AG04450 (cell line): ENCODE results near the gene FGD4. TPM values are rescaled to one million over a fixed set of nuclear protein-coding genes. Genes with fewer than 3 reads are reported as not detected.

Source experiments
- CTCF ChIA-PET: fragments of 300-600, 350-600 bp; formaldehyde crosslinking; extraction: SDS; loops from one replicate; lab custom pipeline; 2022; ENCODE audit warnings: antibody characterized with exemption, inconsistent platforms; lab: Charles Lee
- POLR2A ChIA-PET: fragments of 350-600 bp; formaldehyde crosslinking; extraction: SDS; loops from one replicate; lab custom pipeline; 2021; ENCODE audit warnings: antibody characterized with exemption, inconsistent platforms; lab: Yijun Ruan, JAX
- DNase-seq: peaks from one replicate; pipeline ENCODE4 v3.0.0-alpha.2; 2011; ENCODE audit warnings: low read depth, low spot score
- H3K27ac ChIP-seq: one replicate; pipeline ENCODE4 v1.5.1; 2012; ENCODE audit warnings: low read depth, low read length, control low read depth
- H3K27me3 ChIP-seq: one replicate; pipeline ENCODE4 v1.6.0; 2012; ENCODE audit warnings: low read length; ENCODE audit not compliant: control insufficient read depth, insufficient read depth
- H3K4me3 ChIP-seq: 2 replicates; pipeline ENCODE4 v1.5.1; 2011; ENCODE audit warnings: mild to moderate bottlenecking, low read depth, low read length, control low read depth
- H3K9me3 ChIP-seq: 2 replicates; pipeline ENCODE4 v1.5.1; 2012; ENCODE audit warnings: low read length; ENCODE audit not compliant: control insufficient read depth, insufficient read depth
- CTCF ChIP-seq: IDR thresholded peaks from 2 replicates; pipeline ENCODE4 v1.5.1; 2011; ENCODE audit warnings: low read depth, low read length, control low read depth, inconsistent platforms
- polyA plus RNA-seq: library from polyadenylated mRNA; depleted of rRNA; stranded (reverse); fragments of >200 nt; gene quantifications from 2 replicates; pipeline ENCODE4 v1.2.3, GENCODE V29; 2011

Gene FGD4
- polyA plus RNA-seq, 1 experiment, result 5.1 TPM

- H3K4me3 ChIP-seq, result no peak overlapping the region
- POLR2A ChIA-PET, result no interaction called here
- no peaks in the 10 kb centered on the region for H3K27me3 ChIP-seq
- no peak for DNase-seq
- no peak overlapping the region for H3K27ac ChIP-seq
- CTCF ChIA-PET, result no interaction called here
- TF ChIP-seq CTCF, result no peak
- H3K9me3 ChIP-seq, result no peaks in the 10 kb centered on the region
Observed at GRCh38 chr12:32618115-32618514, 218.8 kb downstream of the FGD4 start.

- no peak overlapping the region for H3K27ac ChIP-seq
- ChIA-PET CTCF (no interaction called here), POLR2A (no interaction called here)
- H3K4me3 ChIP-seq, result no peak overlapping the region
- H3K27me3 ChIP-seq, result no peaks in the 10 kb centered on the region
- DNase-seq, result no peak
- TF ChIP-seq CTCF, result no peak
- no peaks in the 10 kb centered on the region for H3K9me3 ChIP-seq
Observed at GRCh38 chr12:32627976-32628375, 228.6 kb downstream of the FGD4 start.

- Histone ChIP-seq H3K27ac (no peak overlapping the region), H3K9me3 (no peaks in the 10 kb centered on the region), H3K4me3 (no peak overlapping the region), H3K27me3 (no peaks in the 10 kb centered on the region)
- DNase-seq, result no peak
- ChIA-PET POLR2A (no interaction called here), CTCF (no interaction called here)
- no peak for TF ChIP-seq CTCF
Observed at GRCh38 chr12:32641287-32641901, 242.0 kb downstream of the FGD4 start.

- CTCF ChIA-PET, result interaction anchor here (0.6 kb wide), 1 partner anchor 13 kb away, joined by 13 read pairs; no protein-coding TSS in a partner anchor
- no peak for DNase-seq
- Histone ChIP-seq H3K9me3 (no peaks in the 10 kb centered on the region), H3K27ac (no peak overlapping the region), H3K4me3 (no peak overlapping the region), H3K27me3 (no peaks in the 10 kb centered on the region)
- POLR2A ChIA-PET, result no interaction called here
- TF ChIP-seq CTCF, result no peak
Observed at GRCh38 chr12:32644431-32644830, 245.1 kb downstream of the FGD4 start.

- no peak for DNase-seq
- Histone ChIP-seq H3K9me3 (no peaks in the 10 kb centered on the region), H3K27me3 (no peaks in the 10 kb centered on the region), H3K4me3 (no peak overlapping the region), H3K27ac (no peak overlapping the region)
- ChIA-PET POLR2A (no interaction called here), CTCF (interaction anchor here (1.2 kb wide), 1 partner anchor 10 kb away, joined by 7 read pairs; no protein-coding TSS in a partner anchor)
- TF ChIP-seq CTCF, result no peak
Observed at GRCh38 chr12:32647275-32647674, 247.9 kb downstream of the FGD4 start.
